HG02885 (cell line): ENCODE data around the gene SPOCK3.
"Not testable (repeated sequence)": the region's sequence is repeated elsewhere in the genome, so short reads cannot be mapped to it uniquely, and the experiment has no call there.

Experiments
- ATAC-seq: cut with Tn5 transposase; IDR thresholded peaks from one replicate; pipeline ENCODE4 v1.9.1; 2021; ENCODE audit warnings: mild to moderate bottlenecking; ENCODE audit not compliant: unreplicated experiment, poor library complexity

Gene SPOCK3

GRCh38 chr4:166723532-166724140 lies 510.7 kb downstream of the SPOCK3 start:
- ATAC-seq: no peak

GRCh38 chr4:166715748-166716713 lies 518.3 kb downstream of the SPOCK3 start:
- not testable (repeated sequence) for ATAC-seq

- no peak for ATAC-seq
These were observed 533.7 kb downstream of the SPOCK3 start for GRCh38 chr4:166700592-166700991.

- ATAC-seq: no peak
These were observed 545.5 kb downstream of the SPOCK3 start for GRCh38 chr4:166688835-166689234.

GRCh38 chr4:166687828-166688227 lies 546.5 kb downstream of the SPOCK3 start:
- ATAC-seq: no peak
